ENCODE measurements around the gene GPD2. TPM values are rescaled to one million over a fixed set of nuclear protein-coding genes. Genes with fewer than 3 reads are reported as not detected.

GPD2 gene
- total RNA-seq, 3 donors from 2014 or later = 28.8 to 104 (median 79.6) TPM

DNA sequence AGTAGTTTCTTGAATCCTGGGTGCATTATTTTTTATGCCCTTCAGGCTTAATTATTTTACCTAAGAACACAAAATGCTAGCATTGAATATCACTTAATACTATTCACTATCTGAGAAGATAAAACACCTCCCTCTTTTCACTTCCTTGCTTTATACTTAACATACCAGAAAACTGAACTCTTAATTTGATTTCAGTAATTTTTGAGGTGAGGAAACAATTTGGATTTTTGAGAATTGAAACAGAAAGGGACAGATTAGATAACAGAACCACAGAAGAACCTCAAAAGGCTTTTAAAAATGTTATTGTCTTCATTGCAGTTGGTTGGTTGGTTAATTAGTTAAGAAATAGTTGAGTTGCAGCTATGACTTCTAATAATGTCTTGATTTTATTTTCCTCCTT is 69.5 kb downstream of the GPD2 start:
- Histone ChIP-seq H3K27ac (no peak overlapping the region), H3K27me3 (no peaks in the 10 kb centered on the region), H3K4me1 (no peaks in the 10 kb centered on the region), H3K36me3 (no peaks in the 10 kb centered on the region), H3K4me3 (no peak overlapping the region), H3K9me3 (no peaks in the 10 kb centered on the region)
- intact Hi-C loops (cut with DNase I; ENCODE audit: low total_unique reads) = no loop called here
- TF ChIP-seq, protein P1, sequence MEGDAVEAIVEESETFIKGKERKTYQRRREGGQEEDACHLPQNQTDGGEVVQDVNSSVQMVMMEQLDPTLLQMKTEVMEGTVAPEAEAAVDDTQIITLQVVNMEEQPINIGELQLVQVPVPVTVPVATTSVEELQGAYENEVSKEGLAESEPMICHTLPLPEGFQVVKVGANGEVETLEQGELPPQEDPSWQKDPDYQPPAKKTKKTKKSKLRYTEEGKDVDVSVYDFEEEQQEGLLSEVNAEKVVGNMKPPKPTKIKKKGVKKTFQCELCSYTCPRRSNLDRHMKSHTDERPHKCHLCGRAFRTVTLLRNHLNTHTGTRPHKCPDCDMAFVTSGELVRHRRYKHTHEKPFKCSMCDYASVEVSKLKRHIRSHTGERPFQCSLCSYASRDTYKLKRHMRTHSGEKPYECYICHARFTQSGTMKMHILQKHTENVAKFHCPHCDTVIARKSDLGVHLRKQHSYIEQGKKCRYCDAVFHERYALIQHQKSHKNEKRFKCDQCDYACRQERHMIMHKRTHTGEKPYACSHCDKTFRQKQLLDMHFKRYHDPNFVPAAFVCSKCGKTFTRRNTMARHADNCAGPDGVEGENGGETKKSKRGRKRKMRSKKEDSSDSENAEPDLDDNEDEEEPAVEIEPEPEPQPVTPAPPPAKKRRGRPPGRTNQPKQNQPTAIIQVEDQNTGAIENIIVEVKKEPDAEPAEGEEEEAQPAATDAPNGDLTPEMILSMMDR (IDR thresholded peaks at IDR 0.05) = no peak
- TF ChIP-seq POLR2AphosphoS5 (IDR thresholded peaks at IDR 0.05) = no peak
- TF ChIP-seq POLR2A (IDR thresholded peaks at IDR 0.05) = no peak
- DNase-seq (ENCODE audit: low spot score in 2 of 2) = no peak

DNA sequence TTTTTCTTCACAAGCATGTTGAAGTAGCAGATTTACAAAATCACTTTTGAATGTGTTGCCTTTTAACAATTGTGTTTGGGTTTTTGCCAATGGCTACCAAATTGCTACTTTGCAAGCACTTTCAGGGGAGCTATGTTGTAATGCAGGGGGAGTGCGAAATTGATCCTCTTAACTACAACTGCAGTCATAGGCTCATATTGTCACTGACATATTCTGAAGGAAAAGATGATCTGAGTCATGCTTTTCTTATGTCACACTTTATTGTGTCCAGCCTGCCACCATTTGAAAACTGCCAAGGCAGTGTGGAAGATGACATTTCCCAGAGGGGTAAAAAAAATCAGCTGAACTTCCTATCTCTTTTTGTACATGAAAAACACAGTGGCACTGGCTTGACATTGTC is 74.9 kb downstream of the GPD2 start:
- Histone ChIP-seq H3K4me1 (no peaks in the 10 kb centered on the region), H3K27ac (no peak overlapping the region), H3K9me3 (no peaks in the 10 kb centered on the region), H3K27me3 (no peaks in the 10 kb centered on the region), H3K36me3 (no peaks in the 10 kb centered on the region), H3K4me3 (no peak overlapping the region)
- no peak for DNase-seq (ENCODE audit: low spot score in 2 of 2)
- TF ChIP-seq POLR2AphosphoS5 (IDR thresholded peaks at IDR 0.05) (no peak), POLR2A (IDR thresholded peaks at IDR 0.05) (no peak)
- TF ChIP-seq, protein P1 (IDR thresholded peaks at IDR 0.05) = no peak
- intact Hi-C loops (cut with DNase I; ENCODE audit: low total_unique reads) = no loop called here

DNA sequence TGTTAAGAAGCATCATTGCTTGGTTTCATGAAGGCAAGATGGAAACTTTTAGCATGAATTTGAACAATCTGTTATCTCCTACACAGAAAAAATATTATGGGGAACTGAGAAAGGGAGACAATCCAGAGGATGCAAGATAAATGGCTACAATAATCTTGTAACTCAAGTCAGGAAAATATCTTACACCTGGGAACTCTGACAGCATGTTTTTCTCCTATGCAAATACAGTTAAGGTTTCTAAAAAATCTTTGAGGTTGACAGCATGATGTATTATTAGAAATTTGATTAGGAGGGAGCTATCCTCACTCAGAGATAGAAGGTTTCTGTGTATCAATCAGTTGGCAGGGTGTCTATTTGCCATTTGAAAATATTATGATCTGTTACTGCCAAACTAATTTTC is 75.6 kb downstream of the GPD2 start:
- H3K4me1 ChIP-seq = no peaks in the 10 kb centered on the region
- H3K9me3 ChIP-seq = no peaks in the 10 kb centered on the region
- no peaks in the 10 kb centered on the region for H3K36me3 ChIP-seq
- no peak for DNase-seq (ENCODE audit: low spot score in 2 of 2)
- no peaks in the 10 kb centered on the region for H3K27me3 ChIP-seq
- intact Hi-C loops (cut with DNase I; ENCODE audit: low total_unique reads) = no loop called here
- no peak overlapping the region for H3K4me3 ChIP-seq
- no peak overlapping the region for H3K27ac ChIP-seq
- TF ChIP-seq POLR2A (IDR thresholded peaks at IDR 0.05) = no peak
- no peak for TF ChIP-seq POLR2AphosphoS5 (IDR thresholded peaks at IDR 0.05)
- TF ChIP-seq, protein P1 (IDR thresholded peaks at IDR 0.05) = no peak

DNA sequence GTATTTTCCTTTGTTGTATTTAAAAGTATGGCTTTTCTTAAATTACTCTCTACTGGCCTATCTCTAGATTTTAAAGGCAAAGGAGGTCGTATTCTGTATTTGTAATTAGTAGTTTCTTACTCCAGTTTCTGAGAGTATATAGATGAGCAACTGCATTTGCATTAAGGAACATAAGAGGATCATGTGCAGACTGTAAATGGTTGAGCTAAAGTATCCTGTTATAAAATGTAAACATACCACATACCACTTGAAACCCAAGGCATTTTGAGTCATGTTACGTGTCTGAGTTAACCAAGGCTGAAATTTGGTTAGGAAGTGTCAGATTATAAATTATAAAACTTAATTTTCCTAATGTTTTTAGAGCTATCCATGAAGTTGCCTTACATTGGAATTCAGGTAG is 76.3 kb downstream of the GPD2 start:
- intact Hi-C loops (cut with DNase I; ENCODE audit: low total_unique reads) = no loop called here
- Histone ChIP-seq H3K27me3 (no peaks in the 10 kb centered on the region), H3K9me3 (no peaks in the 10 kb centered on the region), H3K4me3 (no peak overlapping the region), H3K36me3 (no peaks in the 10 kb centered on the region), H3K4me1 (no peaks in the 10 kb centered on the region), H3K27ac (no peak overlapping the region)
- DNase-seq (ENCODE audit: low spot score in 2 of 2) = no peak
- no peak for TF ChIP-seq POLR2A (IDR thresholded peaks at IDR 0.05)
- TF ChIP-seq, protein P1 (IDR thresholded peaks at IDR 0.05) = no peak
- no peak for TF ChIP-seq POLR2AphosphoS5 (IDR thresholded peaks at IDR 0.05)

DNA sequence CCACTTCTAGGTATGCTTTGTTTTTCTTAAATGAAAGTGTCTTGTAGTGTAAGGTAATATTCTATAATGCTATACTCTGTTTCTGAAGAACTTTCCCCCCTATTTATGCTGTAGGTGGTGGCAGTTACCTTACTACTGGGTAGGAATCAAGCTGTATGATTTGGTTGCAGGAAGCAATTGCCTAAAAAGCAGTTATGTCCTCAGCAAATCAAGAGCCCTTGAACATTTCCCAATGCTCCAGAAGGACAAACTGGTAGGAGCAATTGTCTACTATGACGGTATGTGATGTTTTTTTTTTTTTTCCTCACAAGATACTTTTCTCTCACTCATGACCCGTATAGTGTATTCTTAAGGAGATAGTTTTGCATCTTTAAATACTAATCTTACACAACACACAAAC is 77.0 kb downstream of the GPD2 start:
- H3K27ac ChIP-seq = no peak overlapping the region
- TF ChIP-seq, protein P1 (IDR thresholded peaks at IDR 0.05) = no peak
- TF ChIP-seq POLR2AphosphoS5 (IDR thresholded peaks at IDR 0.05) (no peak), POLR2A (IDR thresholded peaks at IDR 0.05) (no peak)
- H3K4me3 ChIP-seq = no peak overlapping the region
- H3K9me3 ChIP-seq = no peaks in the 10 kb centered on the region
- DNase-seq (ENCODE audit: low spot score in 2 of 2) = no peak
- no peaks in the 10 kb centered on the region for H3K36me3 ChIP-seq
- H3K4me1 ChIP-seq = no peaks in the 10 kb centered on the region
- intact Hi-C loops (cut with DNase I; ENCODE audit: low total_unique reads) = no loop called here
- no peaks in the 10 kb centered on the region for H3K27me3 ChIP-seq

Data from breast epithelium (tissue), 4 donors.